Stomach (tissue), 9 donors: ENCODE data around the gene TXNDC11. TPM values are rescaled to one million over a fixed set of nuclear protein-coding genes. Genes with fewer than 3 reads are reported as not detected.

Experiments
- DNase-seq, 2 donors: peaks; one replicate each; pipeline versions ENCODE4 v3.0.0 to v3.0.0-alpha.2; 2013 to 2019
- H3K27ac ChIP-seq, 5 donors: fragments of 200-600 bp in 4 of 5; sonication (generic) in 4 of 5; one replicate each; pipeline ENCODE4 v1.5.1; 2013 to 2019; ENCODE audit warnings: mild to moderate bottlenecking in 1 of 5, moderate library complexity in 1 of 5
- H3K27me3 ChIP-seq, 3 donors: fragments of 200-600 bp; sonication (generic); one replicate each; pipeline ENCODE4 v1.5.1; 2017 to 2019; ENCODE audit warnings: mixed run types in 1 of 3
- H3K36me3 ChIP-seq, 4 donors: fragments of 200-600 bp; sonication (generic); 1 replicate in 3 of 4; 2 replicates in 1 of 4; pipeline ENCODE4 v1.5.1; 2016 to 2019
- H3K4me1 ChIP-seq, 4 donors: fragments of 200-600 bp; sonication (generic); one replicate each; pipeline ENCODE4 v1.5.1; 2016 to 2019
- H3K4me3 ChIP-seq, 4 donors: fragments of 200-600 bp; sonication (generic) in 3 of 4; one replicate each; pipeline ENCODE4 v1.5.1; 2016 to 2019; ENCODE audit warnings: mild to moderate bottlenecking in 1 of 4
- H3K9me3 ChIP-seq, 4 donors: fragments of 200-600 bp; sonication (generic); one replicate each; pipeline ENCODE4 v1.5.1; 2016 to 2019
- EP300 ChIP-seq: sonication (generic); formaldehyde crosslinking; IDR thresholded peaks from one replicate; pipeline ENCODE4 v1.6.1; 2017; ENCODE audit warnings: antibody characterized with exemption
- POLR2A ChIP-seq, 4 donors: fragments of 450-650 bp; IDR thresholded peaks; one replicate each; pipeline ENCODE4 v1.6.1; 2016; ENCODE audit warnings: antibody characterized with exemption in 4 of 4, control low read depth in 2 of 4, mild to moderate bottlenecking in 1 of 4, moderate library complexity in 1 of 4
- POLR2AphosphoS5 ChIP-seq, 3 donors: sonication (generic); formaldehyde crosslinking; IDR thresholded peaks; one replicate each; pipeline ENCODE4 v1.6.1; 2016; ENCODE audit warnings: antibody characterized with exemption in 3 of 3
- WGBS, 5 donors: extraction: QIAGEN DNeasy Blood & Tissue Kit in 3 of 5; methylation state at CpG; one replicate each; pipeline versions ENCODE4 v1.1.5 to v1.1.7; 2013 to 2018; 5-methylcytosine and 5-hydroxymethylcytosine counted together
- intact Hi-C: fragments of 100-400 bp; cut with DNase I; formaldehyde crosslinking; loops from one replicate; pipeline ENCODE4 v1.15.1; 2023; ENCODE audit warnings: low total_unique reads
- polyA plus RNA-seq, 3 donors: library from polyadenylated mRNA; stranded (reverse); fragments of 200-250 nt; gene quantifications; one replicate each; pipeline ENCODE4 v1.2.3, GENCODE V29; 2013
- total RNA-seq, 5 donors: library from RNA; depleted of rRNA; stranded (reverse); fragments of >200 nt; gene quantifications; one replicate each; pipeline versions ENCODE4 v1.1.0 to v1.2.3, GENCODE V29; 2014 to 2016
- TF ChIP-seq, protein P1 (sequence below), 7 experiments: fragments of 450-650 bp in 4 of 7; fragments of 200-600 bp in 3 of 7; sonication (generic) in 3 of 7; IDR thresholded peaks; one replicate each; pipeline ENCODE4 v1.5.1; 2016 to 2019; ENCODE audit warnings: antibody characterized with exemption in 7 of 7, control low read depth in 2 of 7, mild to moderate bottlenecking in 1 of 7
- donor health status: healthy with polysubstance abuse.
- donor health status: Bipolar disorder and iron deficiency.
- donor health status: healthy.

The TXNDC11 gene
- total and polyA plus RNA-seq, 8 donors = 24.1 to 72.9 (median 42.1) TPM

DNA sequence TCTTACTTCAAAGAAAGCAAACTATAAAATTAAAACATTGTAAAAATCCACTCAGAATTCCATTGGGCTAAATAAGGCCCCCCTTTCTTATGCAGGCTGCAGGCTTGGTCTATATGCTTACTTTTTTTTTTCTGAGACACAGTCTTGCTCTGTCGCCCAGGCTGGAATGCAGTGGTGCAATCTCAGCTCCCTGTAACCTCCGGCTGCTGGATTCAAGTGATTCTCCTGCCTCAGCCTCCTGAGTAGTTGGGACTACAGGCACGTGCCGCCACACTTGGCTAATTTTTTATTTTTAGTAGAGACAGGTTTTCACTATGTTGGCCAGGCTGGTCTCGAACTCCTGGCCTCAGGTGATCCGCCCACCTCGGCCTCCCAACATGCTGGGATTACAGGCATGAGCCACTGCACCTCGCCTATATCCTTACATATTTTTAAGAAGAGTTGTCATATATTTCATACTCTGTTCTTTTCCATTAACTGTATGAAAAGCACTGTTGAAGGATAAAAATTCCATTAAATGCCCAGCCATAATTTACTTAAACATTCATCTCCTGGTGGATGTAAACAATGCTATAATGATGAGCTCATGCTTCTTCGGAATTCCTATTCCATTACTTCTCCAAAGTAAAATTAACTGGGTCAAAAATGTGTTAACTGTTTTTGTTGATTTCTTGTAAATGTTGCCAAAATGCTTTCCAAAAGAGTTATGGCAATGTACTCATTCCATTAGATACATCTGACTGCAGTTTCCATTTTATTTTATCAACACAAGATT lies 56.6 kb downstream of the TXNDC11 start:
- WGBS, 5 donors = 72 to 86% (median 82%) methylated on average over 9 of the region's 9 CpGs
- peaks cover 14 to 74% (median 49%) of the 10 kb centered on the region in 4 donors for H3K4me1 ChIP-seq
- TF ChIP-seq, protein P1, sequence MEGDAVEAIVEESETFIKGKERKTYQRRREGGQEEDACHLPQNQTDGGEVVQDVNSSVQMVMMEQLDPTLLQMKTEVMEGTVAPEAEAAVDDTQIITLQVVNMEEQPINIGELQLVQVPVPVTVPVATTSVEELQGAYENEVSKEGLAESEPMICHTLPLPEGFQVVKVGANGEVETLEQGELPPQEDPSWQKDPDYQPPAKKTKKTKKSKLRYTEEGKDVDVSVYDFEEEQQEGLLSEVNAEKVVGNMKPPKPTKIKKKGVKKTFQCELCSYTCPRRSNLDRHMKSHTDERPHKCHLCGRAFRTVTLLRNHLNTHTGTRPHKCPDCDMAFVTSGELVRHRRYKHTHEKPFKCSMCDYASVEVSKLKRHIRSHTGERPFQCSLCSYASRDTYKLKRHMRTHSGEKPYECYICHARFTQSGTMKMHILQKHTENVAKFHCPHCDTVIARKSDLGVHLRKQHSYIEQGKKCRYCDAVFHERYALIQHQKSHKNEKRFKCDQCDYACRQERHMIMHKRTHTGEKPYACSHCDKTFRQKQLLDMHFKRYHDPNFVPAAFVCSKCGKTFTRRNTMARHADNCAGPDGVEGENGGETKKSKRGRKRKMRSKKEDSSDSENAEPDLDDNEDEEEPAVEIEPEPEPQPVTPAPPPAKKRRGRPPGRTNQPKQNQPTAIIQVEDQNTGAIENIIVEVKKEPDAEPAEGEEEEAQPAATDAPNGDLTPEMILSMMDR (IDR thresholded peaks at IDR 0.05) = no peak
- TF ChIP-seq EP300 = no peak
- peak overlapping the region in 2 of 5 donors; percentile 1 to 47 for H3K27ac ChIP-seq
- no peak overlapping the region for H3K4me3 ChIP-seq
- H3K27me3 ChIP-seq = no peaks in the 10 kb centered on the region
- DNase-seq = peak in 1 of 2 donors; percentile 9
- peaks cover 63 to 84% (median 79%) of the 10 kb centered on the region in 4 donors for H3K36me3 ChIP-seq
- intact Hi-C loops = no loop called here
- no peaks in the 10 kb centered on the region for H3K9me3 ChIP-seq

DNA sequence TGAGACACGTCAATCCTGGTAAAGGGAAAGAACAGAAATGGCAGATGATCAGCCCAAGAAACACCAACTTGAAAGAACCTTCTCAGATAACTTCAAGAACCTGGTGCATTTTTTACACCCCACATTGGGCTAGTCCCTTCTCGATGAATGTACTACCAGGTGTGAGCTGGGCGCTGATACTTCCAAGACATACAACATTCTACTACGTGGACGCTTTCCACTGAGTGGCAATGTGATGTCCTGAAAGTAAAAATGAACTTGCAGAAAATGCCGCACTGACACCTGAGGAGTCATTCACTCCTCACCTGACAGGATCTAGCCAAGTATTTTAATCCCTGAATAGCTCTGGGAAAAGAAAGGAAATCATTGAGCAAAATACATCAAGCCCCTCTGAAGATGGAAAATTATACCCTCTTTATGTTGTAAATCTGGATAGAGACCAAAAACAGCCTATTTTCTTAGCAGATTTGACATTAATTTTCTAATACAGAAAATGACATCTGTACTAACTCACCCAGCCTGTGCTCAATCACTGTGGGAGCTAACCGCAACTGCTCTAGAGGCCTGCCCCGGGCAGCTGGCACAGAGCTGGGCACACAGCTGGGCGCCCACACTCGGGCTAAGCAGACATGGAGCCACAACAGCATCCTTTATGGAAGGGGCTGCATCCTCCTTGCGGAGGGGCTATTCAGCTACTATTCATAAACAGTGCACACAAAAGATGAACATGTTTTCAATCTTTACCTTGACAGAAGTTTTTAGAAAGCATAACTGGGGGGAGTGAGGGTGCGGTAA lies 58.2 kb downstream of the TXNDC11 start:
- no peak for DNase-seq

DNA sequence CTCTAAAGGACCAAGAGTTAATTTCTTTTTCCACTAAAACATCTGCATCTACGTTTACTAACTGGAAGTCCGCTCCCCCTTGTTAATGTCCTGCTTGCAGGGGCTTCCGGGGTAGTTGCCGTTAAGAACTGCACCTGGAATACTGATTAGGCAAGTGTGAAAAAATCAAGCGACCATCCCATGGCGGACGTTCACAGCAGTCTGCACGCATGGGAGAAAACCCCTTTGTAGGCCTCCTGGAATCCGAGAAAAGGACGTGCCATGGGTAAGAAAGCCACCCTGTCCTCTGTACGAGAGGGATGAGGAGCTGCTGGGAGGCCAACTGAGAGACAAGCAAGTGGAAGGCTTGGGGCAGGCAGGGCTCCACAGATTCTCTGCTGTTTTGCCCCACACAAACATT lies 59.5 kb downstream of the TXNDC11 start:
- Histone ChIP-seq H3K27me3 (no peaks in the 10 kb centered on the region), H3K9me3 (no peaks in the 10 kb centered on the region), H3K27ac (peak overlapping the region in 4 of 5 donors; percentile 10 to 75 (median 50)), H3K4me3 (no peak overlapping the region), H3K36me3 (peaks cover 75 to 100% (median 97%) of the 10 kb centered on the region in 4 donors), H3K4me1 (peaks cover 27 to 74% (median 50%) of the 10 kb centered on the region in 4 donors)
- no peak for DNase-seq
- intact Hi-C loops = no loop called here
- WGBS, 5 donors = 81 to 87% (median 83%) methylated on average over 11 of the region's 11 CpGs
- no peak for TF ChIP-seq POLR2A (IDR thresholded peaks at IDR 0.05)
- TF ChIP-seq EP300 = no peak

More for the DNA sequence above, 58.2 kb downstream of the TXNDC11 start:
- H3K9me3 ChIP-seq = no peaks in the 10 kb centered on the region
- H3K27ac ChIP-seq = peak overlapping the region in 1 of 5 donors; percentile 47
- H3K36me3 ChIP-seq = peaks cover 69 to 89% (median 87%) of the 10 kb centered on the region in 4 donors
- intact Hi-C loops = no loop called here
- WGBS, 5 donors = 93 to 96% (median 94%) methylated on average over 11 to 12 of the region's 12 CpGs
- H3K27me3 ChIP-seq = no peaks in the 10 kb centered on the region
- no peak overlapping the region for H3K4me3 ChIP-seq
- TF ChIP-seq EP300 (no peak), POLR2A (IDR thresholded peaks at IDR 0.05) (no peak), POLR2AphosphoS5 (IDR thresholded peaks at IDR 0.05) (no peak)
- TF ChIP-seq, protein P1 (IDR thresholded peaks at IDR 0.05) = no peak
- H3K4me1 ChIP-seq = peaks cover 23 to 74% (median 46%) of the 10 kb centered on the region in 4 donors

DNA sequence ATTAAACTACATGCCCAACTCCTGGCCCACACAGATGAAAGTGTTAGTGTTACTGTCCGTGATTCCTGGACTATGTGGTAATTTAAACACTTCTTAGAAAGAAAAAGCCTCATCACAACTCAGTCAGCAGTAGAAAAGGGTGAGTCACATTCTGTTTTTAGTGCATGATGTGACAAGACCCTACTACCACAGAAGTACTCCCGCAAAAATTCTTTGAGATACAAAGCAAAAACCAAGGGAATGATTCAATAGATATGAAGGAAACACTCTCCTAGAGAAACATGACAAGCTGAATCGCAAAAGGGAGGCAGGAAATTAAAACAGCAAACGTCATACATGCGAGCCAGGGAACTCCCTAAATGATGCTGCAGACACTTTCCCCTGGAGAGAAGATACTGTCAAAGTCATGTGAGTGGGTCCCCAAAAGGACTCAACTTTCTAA lies 60.0 kb downstream of the TXNDC11 start:
- WGBS, 5 donors = 45 to 67% (median 60%) methylated on average over 5 of the region's 5 CpGs
- DNase-seq = no peak
- Histone ChIP-seq H3K27me3 (no peaks in the 10 kb centered on the region), H3K4me1 (peaks cover 32 to 74% (median 52%) of the 10 kb centered on the region in 4 donors), H3K27ac (peak overlapping the region in 4 of 5 donors; percentile 10 to 75 (median 50)), H3K9me3 (no peaks in the 10 kb centered on the region), H3K4me3 (no peak overlapping the region), H3K36me3 (peaks cover 72 to 100% (median 97%) of the 10 kb centered on the region in 4 donors)
- intact Hi-C loops = no loop called here
- TF ChIP-seq POLR2AphosphoS5 (IDR thresholded peaks at IDR 0.05) (peak in 1 of 3 donors; percentile 25), EP300 (no peak)

DNA sequence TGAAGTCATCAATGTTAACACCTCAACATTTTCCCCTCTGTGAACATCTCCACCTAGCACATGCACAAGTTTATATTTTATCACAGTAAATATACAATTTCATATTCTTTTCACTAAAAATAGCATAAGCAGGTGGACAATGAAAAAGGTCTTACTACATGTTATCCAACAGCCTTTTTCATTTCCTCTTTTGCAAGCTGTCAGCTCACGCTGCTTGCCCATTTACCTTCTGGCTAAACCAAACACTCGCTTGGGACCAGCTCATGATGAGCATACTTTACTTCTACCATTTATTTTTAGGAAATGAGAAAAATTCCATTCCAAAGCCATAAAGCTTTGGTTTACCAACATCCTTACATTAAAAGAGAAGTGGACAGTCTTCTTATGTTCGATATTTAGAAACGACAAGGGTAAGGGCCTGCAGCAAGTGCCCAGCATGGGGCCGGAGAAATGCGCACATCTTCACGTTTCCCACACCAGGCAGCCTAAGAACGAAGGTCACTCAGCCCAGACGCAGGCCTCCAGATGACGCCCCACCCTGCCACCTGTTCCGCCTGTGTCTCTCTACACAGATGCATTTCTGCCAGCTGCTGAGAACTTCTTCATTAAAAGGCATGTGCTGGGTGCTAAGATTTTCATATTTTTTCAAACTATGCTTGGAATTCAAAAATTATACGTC lies 60.5 kb downstream of the TXNDC11 start:
- peak in 1 of 2 donors; percentile 18 for DNase-seq
- H3K4me3 ChIP-seq = no peak overlapping the region
- intact Hi-C loops = no loop called here
- peak overlapping the region in 3 of 5 donors; percentile 57 to 75 (median 59) for H3K27ac ChIP-seq
- H3K9me3 ChIP-seq = no peaks in the 10 kb centered on the region
- peaks cover 33 to 76% (median 56%) of the 10 kb centered on the region in 4 donors for H3K4me1 ChIP-seq
- peaks cover 71 to 100% (median 97%) of the 10 kb centered on the region in 4 donors for H3K36me3 ChIP-seq
- TF ChIP-seq POLR2A (IDR thresholded peaks at IDR 0.05) (no peak), EP300 (no peak)
- H3K27me3 ChIP-seq = no peaks in the 10 kb centered on the region
- WGBS, 5 donors = 74 to 84% (median 77%) methylated on average over 12 of the region's 12 CpGs
